Measurements from ENCODE around the gene PACRG.

DNA sequence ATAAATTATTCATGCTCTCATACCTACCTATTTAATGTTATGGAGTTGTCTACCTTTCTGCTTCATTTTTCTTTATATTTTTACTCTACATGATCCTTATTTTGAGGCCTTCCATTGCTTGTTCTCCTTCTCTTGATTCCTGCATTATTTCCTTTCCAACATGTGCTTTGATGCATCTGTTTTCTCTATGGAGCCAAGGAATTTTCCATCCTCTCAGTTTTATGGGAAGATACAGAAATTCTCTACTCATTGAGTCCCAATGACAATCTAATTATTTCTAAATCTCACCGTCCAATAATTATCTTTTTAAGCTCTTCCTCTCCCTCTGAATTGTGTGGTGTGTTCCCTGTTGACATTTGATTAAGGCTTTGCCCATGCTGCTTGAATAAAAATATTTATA lies 136.0 kb downstream of the PACRG start:
- no peak for TF ChIP-seq EZH2phosphoT487 (conservative IDR thresholded peaks at IDR 0.05; ENCODE audit: low read length)
- TF ChIP-seq, protein P1, sequence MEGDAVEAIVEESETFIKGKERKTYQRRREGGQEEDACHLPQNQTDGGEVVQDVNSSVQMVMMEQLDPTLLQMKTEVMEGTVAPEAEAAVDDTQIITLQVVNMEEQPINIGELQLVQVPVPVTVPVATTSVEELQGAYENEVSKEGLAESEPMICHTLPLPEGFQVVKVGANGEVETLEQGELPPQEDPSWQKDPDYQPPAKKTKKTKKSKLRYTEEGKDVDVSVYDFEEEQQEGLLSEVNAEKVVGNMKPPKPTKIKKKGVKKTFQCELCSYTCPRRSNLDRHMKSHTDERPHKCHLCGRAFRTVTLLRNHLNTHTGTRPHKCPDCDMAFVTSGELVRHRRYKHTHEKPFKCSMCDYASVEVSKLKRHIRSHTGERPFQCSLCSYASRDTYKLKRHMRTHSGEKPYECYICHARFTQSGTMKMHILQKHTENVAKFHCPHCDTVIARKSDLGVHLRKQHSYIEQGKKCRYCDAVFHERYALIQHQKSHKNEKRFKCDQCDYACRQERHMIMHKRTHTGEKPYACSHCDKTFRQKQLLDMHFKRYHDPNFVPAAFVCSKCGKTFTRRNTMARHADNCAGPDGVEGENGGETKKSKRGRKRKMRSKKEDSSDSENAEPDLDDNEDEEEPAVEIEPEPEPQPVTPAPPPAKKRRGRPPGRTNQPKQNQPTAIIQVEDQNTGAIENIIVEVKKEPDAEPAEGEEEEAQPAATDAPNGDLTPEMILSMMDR (IDR thresholded peaks at IDR 0.05; ENCODE audit: insufficient read depth, low read length, poor library complexity, severe bottlenecking) = no peak
